ENCODE data around the gene CCDC27.

The CCDC27 gene

DNA sequence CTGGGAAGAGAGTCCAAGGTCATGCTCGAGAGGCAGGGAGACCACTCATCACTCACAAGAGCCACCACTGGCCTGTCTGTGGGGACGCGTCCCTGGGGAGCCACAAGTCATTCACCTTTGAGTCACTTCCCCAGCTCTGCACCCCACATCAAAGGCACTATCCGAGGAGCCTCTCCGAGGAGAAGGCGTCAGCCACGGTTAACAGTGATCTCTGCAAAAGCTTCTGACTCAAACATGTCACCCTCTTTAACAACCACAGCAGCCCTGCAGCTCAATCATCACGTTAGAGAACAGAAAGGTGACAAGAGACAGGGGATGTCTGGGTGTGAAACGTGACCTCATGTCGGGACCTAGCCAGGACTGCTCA, 35.1 kb downstream of the CCDC27 start:
- TF ChIP-seq CTCF (IDR thresholded peaks at IDR 0.05; ENCODE audit: insufficient read depth, low read depth, low read length, missing control alignments): no peak

DNA sequence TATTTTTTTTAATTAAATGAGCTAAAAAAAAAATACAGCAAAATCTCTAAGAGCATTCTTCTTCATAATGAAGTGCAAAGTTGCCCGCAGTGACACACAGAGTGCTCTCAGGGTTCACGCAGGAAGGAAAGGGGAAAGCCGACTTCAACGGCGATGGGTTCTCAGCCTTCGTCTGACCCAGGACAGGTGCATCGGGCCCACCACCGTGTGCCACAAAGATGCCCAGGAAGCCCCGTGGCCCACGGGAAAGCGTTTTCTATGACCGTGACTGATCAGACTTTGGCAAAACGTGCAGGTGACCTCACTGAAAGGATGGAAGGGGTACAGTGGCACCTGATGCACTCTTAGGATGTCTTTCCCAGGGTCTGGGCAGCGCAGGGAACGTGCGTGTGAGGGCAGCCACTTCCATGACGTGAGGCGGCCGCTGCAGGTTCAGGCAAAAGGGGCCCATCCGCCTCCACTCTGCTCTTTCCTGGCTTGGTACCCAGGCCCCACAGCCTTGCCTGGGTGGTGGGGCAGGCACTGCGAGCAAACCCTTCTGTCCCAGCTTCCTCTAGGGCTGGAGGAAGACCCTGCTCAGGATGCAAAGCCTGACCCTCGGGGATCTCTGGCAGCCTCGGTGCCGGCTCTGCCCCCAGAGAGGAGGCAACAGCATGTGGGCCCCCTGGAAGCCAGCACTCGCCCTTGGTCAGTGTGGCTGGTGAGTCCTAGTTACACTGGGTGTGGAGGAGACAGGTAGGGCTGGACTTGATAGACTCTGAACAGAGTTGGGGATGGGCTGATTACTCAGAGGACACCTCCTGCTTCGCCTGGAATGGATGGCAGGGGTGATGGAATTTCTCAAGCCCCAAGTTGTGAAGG, 35.7 kb downstream of the CCDC27 start:
- TF ChIP-seq CTCF (IDR thresholded peaks at IDR 0.05; ENCODE audit: insufficient read depth, low read depth, low read length, missing control alignments): no peak
- H3K4me3 ChIP-seq (ENCODE audit: low read length): no peak overlapping the region
- no peak for DNase-seq (ENCODE audit: low read depth)

More for the DNA sequence above, 35.1 kb downstream of the CCDC27 start:
- no peak overlapping the region for H3K4me3 ChIP-seq (ENCODE audit: low read length)
- no peak for DNase-seq (ENCODE audit: low read depth)

DNA sequence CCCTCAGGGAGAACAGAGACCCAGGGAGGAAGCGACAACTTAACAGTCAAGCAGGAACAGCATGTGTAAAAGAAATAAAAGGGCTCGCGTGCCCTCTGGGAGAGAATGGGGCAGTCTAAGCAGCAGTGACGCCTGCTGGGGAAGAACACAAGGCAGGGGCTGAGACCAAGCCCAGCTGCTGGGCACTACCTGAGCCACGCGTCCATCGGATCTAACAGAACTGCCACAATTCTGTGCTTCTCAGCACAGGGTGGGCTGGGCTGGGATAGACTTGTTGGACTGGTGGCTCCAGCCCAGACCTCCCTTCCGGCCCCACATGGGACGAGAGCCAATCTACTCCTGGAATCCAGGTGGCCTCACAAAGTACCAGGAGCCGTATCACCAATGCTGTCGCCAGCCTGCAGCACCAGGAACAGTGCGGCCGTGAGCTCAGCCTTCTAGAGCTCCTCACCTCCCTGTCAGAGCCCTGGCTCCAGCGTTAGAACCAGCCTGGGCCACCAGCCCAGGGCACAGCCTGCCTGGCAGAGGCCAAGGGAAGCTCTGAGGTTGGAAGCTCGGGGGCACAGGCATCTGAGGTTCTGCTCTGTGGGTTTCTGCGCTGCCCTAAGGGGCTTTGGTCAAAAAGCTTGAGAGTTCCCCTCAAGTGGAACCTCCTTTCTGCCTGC, 36.6 kb downstream of the CCDC27 start:
- no peak for TF ChIP-seq CTCF (IDR thresholded peaks at IDR 0.05; ENCODE audit: insufficient read depth, low read depth, low read length, missing control alignments)
- no peak overlapping the region for H3K4me3 ChIP-seq (ENCODE audit: low read length)
- no peak for DNase-seq (ENCODE audit: low read depth)

- DNase-seq (ENCODE audit: low read depth): no peak
- TF ChIP-seq CTCF (IDR thresholded peaks at IDR 0.05; ENCODE audit: insufficient read depth, low read depth, low read length, missing control alignments): no peak
- no peak overlapping the region for H3K4me3 ChIP-seq (ENCODE audit: low read length)
Measured at GRCh38 chr1:3789421-3790300, 37.4 kb downstream of the CCDC27 start.

GRCh38 chr1:3790500-3790923, 38.3 kb downstream of the CCDC27 start:
- H3K4me3 ChIP-seq (ENCODE audit: low read length): no peak overlapping the region
- no peak for TF ChIP-seq CTCF (IDR thresholded peaks at IDR 0.05; ENCODE audit: insufficient read depth, low read depth, low read length, missing control alignments)
- DNase-seq (ENCODE audit: low read depth): no peak

DNA sequence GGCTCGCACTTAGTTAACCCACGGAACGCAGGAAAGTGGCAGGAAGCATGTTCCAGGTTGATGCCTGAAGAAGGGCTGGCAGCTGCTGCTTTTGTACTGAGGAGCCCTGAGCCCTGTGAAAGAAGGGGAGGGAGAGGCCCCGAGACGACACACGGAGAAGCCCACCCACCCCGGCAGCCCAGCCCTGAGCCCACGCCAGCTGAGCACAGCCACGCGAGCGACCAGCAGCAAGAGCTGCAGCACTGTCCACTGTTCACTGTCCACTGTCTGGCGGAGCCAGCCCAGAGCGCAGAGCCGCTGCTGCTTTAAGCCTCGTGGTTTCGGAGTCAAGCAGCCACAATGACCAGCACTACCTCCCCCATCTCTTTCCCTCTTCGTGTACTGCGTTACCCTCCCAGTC, 38.7 kb downstream of the CCDC27 start:
- no peak for DNase-seq (ENCODE audit: low read depth)
- TF ChIP-seq CTCF (IDR thresholded peaks at IDR 0.05; ENCODE audit: insufficient read depth, low read depth, low read length, missing control alignments): no peak

More for the DNA sequence above, 38.7 kb downstream of the CCDC27 start:
- H3K4me3 ChIP-seq (ENCODE audit: low read length): no peak overlapping the region
